Heart left ventricle (tissue), 13 donors: ENCODE results near the gene DNAH3.

Experiments
- POLR2A ChIP-seq, 2 donors: fragments of 450-650 bp; IDR thresholded peaks; one replicate each; pipeline ENCODE4 v1.6.1; 2017; ENCODE audit warnings: antibody characterized with exemption in 2 of 2, mild to moderate bottlenecking in 2 of 2, moderate library complexity in 2 of 2
- TF ChIP-seq, protein P1 (sequence below), 12 donors: fragments of 200-600 bp; sonication (generic) in 4 of 12; IDR thresholded peaks; one replicate each; pipeline versions ENCODE4 v1.5.0 to v1.8.0; 2018 to 2022; ENCODE audit warnings: antibody characterized with exemption in 12 of 12, mild to moderate bottlenecking in 5 of 12
- donor health status: ischemic (EF 13 %, LVEDD 7.1; RV severe dilation, severe dysfunction).
- donor health status: DM: no; HTN: yes; CAD: no.
- donor health status: DM: no; HTN: no; CAD: no.
- donor health status: ischemic (EF 25% LVEDD 6.9; RV normal size, moderate dysfunction).
- donor health status: ischemic (EF 25% LVEDD 5.7; RV mildly dilated, moderate dysfunction).
- donor health status: ischemic (EF 35%, LVEDD 5.7; RV mildly dilated, moderate dysfunction).
- donor health status: nonischemic (EF 11% LVEDD 7.7; RV severe dilation, severe dysfunction).
- donor health status: DM: yes; HTN: yes; CAD: no.
- donor health status: PGD.
- donor health status: ischemic (EF 29% LVEDD 5.4; RV normal size, mild dysfunction).
- donor health status: nonischemic (EF 23%, LVEDD 6.1; RV moderate dilation, normal function).

DNA sequence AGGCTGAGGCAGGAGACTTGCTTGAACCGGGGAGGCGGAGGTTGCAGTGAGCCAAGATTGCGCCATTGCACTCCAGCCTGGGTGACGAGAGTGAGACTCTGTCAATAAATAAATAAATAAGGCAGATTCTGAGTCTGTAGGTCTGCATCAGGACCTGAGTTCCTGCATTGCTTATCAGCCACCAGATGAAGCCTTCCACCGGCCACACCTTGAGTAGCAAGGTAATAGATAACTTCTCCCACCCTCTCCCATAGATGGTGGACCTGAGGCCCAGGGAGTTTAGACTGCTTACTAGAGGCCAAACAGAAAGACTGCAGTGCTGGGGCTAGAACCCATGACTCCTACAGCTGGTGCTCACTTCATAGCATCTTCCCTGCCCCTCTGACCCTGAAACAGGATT is 38.7 kb upstream of the DNAH3 start:
- no peak for TF ChIP-seq POLR2A (IDR thresholded peaks at IDR 0.05)
- TF ChIP-seq, protein P1, sequence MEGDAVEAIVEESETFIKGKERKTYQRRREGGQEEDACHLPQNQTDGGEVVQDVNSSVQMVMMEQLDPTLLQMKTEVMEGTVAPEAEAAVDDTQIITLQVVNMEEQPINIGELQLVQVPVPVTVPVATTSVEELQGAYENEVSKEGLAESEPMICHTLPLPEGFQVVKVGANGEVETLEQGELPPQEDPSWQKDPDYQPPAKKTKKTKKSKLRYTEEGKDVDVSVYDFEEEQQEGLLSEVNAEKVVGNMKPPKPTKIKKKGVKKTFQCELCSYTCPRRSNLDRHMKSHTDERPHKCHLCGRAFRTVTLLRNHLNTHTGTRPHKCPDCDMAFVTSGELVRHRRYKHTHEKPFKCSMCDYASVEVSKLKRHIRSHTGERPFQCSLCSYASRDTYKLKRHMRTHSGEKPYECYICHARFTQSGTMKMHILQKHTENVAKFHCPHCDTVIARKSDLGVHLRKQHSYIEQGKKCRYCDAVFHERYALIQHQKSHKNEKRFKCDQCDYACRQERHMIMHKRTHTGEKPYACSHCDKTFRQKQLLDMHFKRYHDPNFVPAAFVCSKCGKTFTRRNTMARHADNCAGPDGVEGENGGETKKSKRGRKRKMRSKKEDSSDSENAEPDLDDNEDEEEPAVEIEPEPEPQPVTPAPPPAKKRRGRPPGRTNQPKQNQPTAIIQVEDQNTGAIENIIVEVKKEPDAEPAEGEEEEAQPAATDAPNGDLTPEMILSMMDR (IDR thresholded peaks at IDR 0.05): no peak
